Activated CD4-positive, CD25-positive, alpha-beta regulatory T cell treated with anti-CD3 and anti-CD28 coated beads, Interleukin-2, amount 50 U/mL, for 24 hours (primary cell): ENCODE measurements around the gene PRKN.

ENCODE experiments used
- ATAC-seq, 2 donors: fragments of 150-1000 bp; cut with Tn5 transposase; one replicate each; pipeline ENCODE4 v1.10.0; 2021; ENCODE audit warnings: mild to moderate bottlenecking in 1 of 2, moderate library complexity in 1 of 2

The PRKN gene

DNA sequence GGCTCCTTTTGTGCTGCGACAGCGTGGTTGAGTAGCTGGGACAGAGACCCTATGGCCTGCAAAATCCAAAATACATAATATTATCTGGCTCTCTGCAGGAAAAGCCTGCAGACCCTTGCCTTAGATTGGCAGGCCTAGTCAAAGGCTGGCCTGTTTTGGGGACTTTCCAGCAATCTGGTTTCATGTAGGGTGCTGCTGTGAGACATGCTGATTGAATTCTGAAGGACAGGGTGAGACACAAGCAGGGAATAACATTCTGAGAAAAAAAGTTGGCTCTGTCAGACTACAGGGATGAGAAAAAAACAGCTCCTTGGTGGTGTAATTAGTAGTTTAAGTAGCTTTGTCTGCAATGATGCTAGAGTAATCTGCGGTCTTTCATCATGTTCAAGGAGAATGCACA, 1051.0 kb downstream of the PRKN start:
- peak in 1 of 2 donors; percentile 9 for ATAC-seq

GRCh38 chr6:161674930-161675682, 1052.5 kb downstream of the PRKN start:
- no peak for ATAC-seq

DNA sequence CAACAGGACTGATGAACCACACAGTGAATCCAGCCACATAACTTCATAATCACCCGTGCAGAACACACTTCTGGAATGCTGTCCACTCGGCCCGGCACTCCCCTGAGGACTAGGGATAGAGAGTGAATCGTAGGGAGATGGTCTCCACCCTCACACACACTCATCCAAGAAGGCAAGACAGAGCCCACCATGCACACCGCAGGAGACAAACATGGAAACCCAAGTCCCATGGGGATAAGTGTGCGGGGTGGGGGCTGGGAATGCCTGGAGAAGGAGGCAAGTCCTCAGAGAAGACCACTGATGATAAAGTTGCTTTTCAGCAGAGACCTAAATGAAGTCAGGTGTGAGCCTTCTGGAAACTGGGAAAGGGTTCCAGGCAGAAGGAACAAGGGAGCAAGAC, 1054.5 kb downstream of the PRKN start:
- ATAC-seq: no peak

DNA sequence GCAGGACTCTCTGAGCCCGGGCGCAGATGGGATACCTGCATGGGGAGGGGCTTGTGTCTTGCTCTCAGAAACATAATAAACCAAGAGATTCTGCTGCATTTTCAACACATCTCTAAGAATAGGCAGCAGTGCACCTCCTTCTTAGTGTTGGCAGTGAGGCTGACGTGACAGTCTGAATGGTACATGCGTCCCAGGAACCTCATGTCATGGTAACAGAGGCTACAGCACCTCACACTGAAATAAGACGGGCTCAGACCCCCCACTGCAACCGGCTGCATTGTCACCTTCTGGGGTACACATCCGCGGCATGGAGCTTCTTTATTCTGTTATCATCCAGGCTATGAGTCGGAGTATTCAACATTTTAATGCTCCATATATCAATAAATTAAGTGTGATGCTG, 1056.4 kb downstream of the PRKN start:
- no peak for ATAC-seq

DNA sequence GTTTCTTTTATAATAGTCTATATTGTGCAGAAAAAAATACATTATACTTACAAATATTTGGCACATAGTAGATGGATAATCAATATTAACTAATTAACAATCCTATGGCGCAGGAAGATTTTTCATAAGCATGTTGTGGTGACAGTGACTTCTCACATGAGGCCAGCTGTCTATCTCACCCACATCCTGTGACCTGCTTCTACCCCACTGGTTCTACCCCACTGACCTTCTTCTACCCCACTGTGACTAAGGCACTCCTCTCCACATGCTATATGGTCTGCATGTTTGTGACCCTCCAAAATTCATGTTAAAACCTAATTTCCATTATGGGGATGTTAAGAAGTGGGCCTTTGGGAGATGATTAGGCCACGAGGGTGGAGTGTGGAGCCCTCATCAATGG, 1058.9 kb downstream of the PRKN start:
- ATAC-seq: no peak

- no peak for ATAC-seq
Measured at GRCh38 chr6:161667957-161668356, 1059.6 kb downstream of the PRKN start.

DNA sequence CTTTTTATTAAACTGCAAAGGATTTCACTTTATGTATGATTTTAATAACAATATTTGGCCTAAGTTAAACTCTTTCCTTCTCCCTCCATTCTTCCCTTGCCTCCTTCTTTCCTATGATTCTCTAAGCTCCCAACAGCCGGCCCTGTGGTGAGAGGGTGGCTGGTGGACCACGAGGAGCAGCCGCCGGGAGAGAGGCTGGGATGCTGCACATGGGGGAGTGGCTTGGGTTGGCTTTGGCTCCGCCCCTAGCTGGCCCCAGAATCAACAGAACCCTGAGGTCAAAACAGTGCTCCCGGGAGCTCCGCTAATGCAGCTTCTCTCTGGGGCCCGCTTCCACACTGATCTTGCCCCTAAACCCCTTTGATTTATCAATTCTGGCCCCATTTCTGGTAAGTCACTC, 1063.9 kb downstream of the PRKN start:
- no peak for ATAC-seq

DNA sequence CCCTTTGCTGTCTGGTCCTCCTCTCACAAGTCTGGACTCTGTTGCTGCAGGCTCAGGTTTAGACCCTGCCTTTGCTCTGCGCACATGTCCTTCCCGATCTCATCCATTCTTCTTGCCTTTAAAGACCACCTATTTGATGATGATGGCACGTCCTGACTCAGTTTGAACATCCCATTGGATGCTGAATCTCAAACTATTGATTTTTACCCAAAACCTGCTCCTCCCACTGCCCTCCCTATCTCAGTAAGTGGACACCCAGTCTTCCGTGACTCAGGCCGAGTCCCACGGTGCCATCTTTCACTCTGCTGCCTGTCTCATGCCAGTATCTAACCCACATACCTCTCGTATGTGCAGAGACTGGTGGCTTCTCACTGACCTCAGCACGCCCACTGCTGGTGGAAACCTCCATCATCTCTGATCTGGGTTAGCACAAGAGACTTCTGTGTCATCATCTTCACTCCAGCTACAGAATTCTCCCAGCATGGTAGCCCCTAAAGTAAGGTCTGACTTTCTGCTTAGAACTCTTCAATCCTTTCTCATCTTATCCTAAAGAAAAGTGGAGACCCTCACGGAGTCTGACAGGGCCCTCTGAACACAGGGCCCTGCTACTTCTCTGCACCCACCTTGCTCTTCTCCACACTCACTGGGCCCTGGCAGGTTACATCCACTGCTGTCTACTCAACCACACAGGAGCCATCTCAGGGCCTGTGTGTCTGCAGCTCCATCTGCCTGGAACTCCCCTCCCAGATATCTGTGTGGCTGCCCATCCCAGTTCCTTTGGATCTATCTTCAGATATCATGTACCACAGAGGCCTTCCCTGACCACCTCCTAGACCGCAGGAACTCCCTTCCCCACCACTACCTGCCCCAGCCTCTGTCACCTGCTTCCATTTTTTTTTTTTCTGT, 1066.6 kb downstream of the PRKN start:
- no peak for ATAC-seq

GRCh38 chr6:161658211-161658610, 1069.4 kb downstream of the PRKN start:
- ATAC-seq: no peak

DNA sequence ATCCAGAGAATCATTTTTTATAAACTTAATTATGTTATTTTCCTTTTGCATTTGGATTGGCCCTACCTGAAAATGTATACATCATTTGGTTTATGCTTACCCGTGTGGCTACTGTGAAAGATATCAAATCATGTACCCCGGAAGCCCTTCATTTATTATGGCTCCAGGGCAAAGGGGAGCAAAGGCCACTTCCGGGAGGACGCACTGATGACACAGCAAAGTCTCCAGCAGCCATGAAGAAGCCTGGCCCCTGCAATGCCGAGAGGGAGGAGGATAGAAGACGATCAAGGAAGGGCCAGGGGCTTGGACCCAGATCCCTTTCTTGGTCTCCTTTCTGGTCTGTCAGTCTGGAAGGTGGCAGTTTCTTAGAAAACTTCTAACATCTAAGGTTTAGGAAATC, 1073.4 kb downstream of the PRKN start:
- ATAC-seq: no peak

DNA sequence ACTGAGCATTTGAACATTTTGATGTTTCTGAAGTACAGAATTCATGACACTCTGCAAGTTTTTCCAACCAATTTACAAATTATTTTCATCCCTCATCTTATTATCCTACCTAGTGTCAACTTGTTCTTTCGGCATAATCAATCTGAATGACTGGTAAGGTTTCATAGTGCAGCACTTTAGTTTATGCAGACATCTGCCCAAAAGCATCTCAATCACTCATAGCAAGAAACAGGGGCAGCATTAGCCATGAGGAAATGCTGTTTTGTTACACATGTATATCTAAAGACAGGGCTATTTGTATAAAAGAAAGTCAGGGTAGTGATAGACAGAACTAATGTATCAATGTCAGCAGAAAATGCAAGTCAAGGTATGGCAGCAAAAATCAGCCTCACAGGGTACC, 1075.6 kb downstream of the PRKN start:
- ATAC-seq: no peak

DNA sequence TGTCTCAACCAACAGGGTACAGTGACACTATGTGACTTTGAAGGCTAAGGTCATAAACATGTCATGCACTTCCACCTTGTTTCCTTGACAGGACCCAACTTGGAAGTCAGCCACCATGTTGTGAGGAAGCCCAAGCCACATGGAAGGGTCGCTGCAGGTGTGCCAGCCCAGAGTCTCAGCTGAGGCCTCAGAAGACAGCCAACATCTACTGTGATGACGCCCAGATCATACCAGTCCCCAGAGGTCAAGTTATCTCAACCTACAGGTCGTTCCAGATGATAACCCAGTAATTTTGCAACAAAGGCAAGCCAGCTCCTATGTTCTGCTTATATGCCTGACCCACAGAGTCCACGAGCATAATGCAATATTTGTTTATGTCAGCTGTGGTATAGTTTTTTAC, 1077.7 kb downstream of the PRKN start:
- no peak for ATAC-seq

DNA sequence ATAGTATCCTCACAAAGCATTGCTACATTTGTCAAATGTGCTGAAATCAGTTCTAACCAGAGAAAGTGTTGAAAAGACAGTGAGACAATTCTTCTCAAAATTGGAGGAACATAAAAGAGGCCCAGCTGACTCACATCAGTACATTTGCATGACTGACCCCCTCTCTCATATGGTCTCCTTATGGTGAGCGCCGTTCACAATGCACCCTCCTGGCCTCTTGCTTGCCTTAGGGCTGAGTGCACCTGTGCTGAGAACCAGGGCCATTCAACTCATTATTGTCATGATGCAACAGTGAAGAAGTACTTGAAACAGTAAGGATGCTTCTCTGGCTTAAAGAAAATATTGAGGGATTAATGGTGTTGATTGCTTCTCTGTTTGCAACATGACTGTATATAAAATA, 1078.5 kb downstream of the PRKN start:
- no peak for ATAC-seq

DNA sequence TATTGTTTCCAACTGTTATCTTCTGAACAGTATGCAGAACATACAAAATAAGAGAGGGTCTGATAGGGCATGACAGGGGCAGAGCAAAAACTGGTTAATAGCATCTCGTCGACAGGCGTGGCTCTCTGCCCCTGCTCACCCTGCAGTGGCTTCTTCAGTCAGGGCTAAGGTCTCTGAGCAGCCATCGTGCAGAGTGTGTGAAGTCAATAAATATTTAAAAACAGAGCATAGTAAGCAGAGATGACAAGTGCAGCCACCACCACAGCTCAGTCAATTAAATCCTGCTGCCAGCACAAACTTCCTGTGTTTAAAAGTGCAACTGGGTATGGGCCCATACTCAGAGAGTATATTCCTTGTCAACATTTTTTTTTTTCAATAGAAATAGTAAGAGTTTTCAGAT, 1080.3 kb downstream of the PRKN start:
- ATAC-seq: peak in 1 of 2 donors; percentile 13

DNA sequence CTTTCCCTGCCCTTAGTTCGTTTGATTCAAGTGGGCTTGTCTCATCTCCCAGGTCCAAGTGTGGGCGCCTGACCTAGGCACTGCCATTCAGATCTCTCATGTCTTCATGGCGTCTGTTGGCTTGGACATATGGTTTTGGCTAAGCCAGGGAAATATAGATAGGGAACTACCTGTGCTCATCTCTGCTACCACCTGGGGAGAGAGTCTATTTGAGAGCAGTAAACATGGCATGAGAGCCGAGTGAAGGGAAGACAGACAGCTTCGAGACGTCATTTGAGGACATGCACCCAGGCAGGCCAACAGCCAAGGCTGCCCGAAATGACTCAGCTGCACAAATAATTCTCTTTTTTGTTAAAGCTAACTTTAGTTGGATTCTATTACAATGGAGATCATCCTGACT, 1083.0 kb downstream of the PRKN start:
- ATAC-seq: no peak

DNA sequence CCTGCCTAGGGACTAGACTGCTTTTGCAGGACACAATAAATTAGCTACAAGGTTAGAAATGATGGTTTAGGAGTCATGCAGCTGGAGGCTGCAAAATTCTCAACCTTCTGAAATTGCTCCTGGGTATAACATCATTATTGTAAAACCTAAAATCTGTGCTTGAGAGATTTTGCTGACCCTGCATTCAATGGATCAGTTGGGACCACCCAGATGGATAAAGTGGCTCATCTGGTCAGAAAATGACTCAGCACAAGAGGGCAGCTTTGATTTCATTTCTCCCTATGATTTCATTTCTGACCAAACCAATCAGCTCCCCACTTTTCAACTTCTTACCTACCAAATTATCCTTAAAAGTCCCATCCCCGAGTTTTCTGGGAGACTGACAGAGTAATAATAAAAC, 1086.4 kb downstream of the PRKN start:
- no peak for ATAC-seq

DNA sequence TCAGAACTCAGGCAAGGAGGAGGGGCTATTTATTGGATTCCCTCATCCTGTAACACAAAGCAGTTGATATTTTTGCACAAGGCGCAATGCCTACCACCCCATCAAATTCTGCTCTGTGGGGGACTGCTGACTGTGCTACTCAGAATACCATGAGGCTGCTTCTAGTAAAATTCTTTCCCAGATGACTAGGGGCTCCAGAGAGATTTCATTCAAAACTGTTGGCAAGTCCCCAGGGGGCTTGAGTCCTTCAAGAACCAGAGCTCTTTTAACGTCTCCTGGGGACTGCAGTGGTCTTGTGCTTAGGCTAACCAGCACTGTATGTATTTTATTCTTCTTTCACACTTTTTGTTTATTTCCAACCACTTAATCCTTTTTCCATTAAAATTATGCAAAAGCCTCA, 1087.8 kb downstream of the PRKN start:
- ATAC-seq: no peak

GRCh38 chr6:161637658-161638057, 1089.9 kb downstream of the PRKN start:
- no peak for ATAC-seq

GRCh38 chr6:161636882-161637430, 1090.6 kb downstream of the PRKN start:
- ATAC-seq: no peak

GRCh38 chr6:161635975-161636374, 1091.6 kb downstream of the PRKN start:
- no peak for ATAC-seq

- ATAC-seq: no peak
Measured at GRCh38 chr6:161634916-161635315, 1092.7 kb downstream of the PRKN start.

DNA sequence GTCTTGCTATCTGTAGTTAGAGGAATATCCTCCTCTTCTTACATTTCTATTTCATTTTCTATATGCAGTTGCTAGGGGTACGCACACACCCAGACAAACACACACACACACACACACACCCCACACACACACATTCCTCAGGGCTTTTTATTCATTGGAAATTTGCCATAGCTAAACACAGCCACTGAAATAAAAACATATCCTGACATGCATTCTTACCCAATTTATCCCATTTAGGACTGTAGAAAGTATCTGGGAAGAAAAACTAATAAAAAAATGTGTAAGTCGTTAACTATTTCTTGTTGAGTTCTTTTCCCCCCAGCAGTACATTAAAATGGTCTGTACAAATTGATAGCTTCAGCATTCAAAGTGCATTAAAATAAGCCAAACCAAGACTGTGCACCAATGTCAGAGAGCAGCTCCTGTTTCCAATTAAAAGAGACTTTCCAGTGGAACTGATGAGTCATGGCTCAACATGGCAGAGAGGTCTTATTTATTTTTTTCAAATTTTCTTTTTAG, 1095.8 kb downstream of the PRKN start:
- no peak for ATAC-seq

DNA sequence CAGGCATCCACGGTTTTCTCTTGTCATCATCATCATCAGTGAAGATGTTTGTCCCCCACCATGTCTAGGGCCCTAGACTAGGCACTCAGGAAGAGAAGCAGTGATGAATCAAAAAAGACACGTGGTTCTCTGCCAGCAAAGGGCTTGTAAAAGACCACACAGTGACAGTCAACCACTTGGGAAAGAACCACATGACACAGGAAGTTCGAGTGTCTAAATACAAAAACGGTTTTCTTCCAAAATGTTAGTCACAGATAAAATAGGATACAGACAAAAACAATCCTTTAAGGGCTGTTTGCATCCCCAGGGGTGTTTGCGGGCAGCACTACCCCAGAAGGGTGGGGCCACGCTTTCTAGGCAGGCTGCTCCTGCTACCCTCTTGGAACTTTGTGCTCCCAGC, 1096.9 kb downstream of the PRKN start:
- no peak for ATAC-seq
